HG03565 (cell line): ENCODE results near the gene TPPP3.

Experiments
- ATAC-seq: cut with Tn5 transposase; IDR thresholded peaks from one replicate; pipeline ENCODE4 v1.9.1; 2021; ENCODE audit warnings: mild to moderate bottlenecking, moderate library complexity; ENCODE audit not compliant: unreplicated experiment

Gene TPPP3

DNA sequence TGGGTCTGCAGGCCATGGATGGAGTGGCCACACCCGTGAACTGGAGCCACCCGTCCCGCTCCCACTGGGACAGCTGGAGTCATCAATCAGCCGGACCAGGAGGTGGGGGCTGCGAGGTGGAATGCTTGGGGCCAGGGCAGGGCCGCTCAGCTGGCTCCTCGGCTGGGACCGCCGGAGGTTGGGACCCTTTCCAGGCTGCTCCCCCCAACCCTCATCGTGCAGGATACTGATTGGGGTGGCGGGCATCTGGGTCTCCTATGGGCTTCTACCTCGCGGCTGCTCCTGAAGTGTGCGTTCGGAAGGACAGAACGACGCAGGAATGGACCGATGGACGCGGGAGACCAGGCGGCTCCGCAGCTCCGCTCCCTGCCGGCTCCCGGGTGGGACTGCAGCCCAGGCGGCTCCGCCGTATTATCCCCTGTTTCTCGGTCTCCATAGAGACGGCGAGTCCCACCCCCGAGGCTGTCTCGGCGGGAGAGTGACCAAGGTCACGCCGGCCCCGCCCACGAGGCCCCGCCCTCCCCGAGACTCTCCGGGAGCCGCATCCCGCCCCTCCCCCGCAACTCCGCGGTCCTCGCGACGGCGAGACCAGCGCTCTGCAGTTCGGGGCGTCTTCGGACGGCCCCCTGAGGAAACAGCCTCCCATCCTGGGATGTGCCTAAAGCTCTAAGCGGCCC is at the start of gene TPPP3:
TPPP3 (minus strand) TSS at position 388 of the 677 bp plus-strand sequence. CDS start 2,387 bp downstream, outside the sequence.
- ATAC-seq, result no peak

DNA sequence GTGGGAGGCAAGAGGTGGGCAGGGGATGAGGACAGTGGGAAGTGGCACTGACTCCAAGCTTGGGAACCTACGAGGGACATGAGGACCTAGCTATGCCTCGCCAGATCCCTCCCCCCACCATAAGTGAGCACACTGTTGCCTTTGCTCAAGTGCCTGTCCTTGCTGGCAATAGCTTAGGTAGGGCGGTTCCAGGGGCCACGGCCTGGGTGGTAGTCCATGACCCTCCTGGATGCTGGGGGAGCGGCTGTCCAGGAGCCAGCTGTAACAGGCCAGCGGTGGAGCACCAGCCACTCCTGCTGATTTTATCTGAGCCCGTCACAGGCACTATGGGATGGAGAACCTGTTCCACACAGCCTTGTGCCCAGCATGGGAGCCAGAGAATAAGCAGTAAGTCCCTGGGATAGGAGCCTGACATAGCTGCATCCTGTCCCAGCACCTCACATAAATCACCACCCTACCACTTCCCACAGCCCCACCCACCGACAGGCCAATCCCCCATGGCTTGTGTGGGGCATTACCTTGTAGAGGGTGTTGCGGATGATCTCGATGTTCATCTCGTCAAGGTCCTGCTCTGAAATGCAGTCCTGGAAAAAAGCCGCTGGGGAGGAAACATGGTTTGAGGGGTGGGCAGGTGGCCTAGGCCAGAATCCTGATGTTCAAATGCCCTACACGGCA is 49.4 kb upstream of the TPPP3 start:
- ATAC-seq, result no peak

DNA sequence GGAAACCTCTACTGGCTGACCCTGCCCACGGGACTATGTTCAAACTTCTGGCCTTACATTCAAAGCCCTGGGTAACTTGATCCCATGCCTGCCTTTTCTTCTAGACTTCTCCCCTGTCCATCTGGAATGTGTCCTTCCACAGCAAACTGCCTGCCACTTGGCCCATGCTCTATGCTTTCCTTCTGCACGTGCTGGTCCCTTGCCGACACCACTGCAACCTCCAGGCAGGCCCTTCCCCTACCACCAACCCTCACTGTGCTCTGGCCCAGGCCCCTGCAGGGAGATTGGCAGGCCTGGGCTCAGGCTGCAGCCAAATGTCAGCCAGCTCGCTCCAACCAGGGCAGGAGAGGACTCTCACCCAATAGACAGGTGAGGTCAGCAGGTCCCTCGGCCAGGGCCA is 48.6 kb upstream of the TPPP3 start:
- ATAC-seq, result no peak

DNA sequence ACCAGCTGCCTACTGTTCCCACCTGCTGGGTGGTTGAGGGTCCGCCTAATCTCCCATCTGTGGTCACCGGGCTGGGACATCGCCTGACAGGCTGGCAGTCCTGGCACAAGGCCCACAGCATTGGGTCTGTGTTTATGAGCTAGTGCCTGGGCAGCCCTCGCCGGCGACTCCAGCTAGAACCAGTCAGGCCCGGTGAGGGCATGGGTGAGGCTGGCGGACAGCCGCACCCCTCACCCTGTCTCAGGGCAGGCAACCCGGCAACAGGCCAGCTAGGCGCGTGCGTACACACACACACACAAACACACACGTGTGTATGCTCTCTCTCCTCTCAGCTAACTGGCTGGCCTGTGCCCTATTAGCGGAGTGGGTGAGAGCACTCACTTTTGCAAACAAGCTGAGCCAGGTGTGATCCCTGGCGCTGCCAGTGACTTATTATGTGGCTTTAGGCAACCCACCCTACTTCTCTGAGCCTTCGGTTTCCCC is 48.0 kb upstream of the TPPP3 start:
- no peak for ATAC-seq

DNA sequence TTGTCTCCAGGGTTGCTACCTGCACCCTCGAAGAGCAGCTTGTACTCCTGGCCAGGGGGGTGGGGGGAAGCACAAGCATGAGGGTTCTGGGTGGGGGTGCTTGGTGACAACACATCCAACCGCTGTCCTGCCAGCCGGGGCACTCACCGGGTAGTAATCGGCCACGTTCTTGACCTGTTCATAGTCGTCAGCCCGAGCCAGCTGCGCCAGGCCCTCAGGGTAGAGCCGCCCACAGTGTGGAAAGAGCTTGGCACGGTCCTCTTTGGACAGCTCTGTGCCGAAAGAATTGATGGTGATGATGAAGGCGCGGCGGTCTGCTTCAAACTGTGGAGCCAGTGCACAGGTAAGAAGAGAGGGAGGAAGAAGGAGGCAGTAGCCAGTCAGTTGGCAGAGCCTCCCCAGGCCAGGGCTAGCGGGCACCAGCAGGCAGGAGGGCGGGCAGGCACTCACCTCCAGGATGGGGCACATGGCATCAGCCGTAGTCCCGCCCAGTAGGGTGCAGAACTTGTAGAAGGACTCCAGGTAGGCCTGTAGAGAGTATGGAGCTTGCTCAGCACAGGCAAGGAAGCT is 45.6 kb upstream of the TPPP3 start:
- no peak for ATAC-seq

DNA sequence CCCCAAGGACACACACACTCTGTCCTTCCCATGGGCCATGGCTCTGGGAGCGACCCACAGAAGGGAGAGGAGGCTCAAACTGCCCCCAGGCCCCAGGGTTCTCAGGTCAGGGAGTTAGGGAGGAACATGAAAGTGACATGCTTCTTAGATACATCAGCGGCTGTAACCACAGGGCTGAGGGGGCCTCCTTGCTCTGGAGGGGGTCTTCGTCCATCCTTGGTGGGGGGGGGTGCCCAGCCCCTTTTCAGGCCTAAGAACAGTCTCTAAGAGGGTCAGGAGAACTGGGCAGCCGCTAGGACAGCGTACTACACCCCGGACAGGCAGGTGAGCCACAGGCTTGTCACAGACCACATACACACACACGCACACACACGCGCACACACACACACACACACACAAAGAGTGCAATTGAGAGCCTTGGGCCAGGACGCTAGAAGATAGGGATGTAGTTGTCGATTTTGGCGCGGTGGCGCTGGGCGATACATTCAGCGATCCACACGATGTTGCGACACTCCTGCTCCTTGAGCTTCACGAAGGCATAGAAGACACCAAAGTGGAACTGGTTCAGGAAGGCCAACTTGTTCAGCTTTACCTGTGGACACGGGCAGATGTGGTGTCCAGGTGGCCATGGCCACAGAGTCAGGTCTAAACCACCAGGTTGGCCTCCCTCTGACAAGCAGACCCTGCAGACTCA is 44.9 kb upstream of the TPPP3 start:
- no peak for ATAC-seq

DNA sequence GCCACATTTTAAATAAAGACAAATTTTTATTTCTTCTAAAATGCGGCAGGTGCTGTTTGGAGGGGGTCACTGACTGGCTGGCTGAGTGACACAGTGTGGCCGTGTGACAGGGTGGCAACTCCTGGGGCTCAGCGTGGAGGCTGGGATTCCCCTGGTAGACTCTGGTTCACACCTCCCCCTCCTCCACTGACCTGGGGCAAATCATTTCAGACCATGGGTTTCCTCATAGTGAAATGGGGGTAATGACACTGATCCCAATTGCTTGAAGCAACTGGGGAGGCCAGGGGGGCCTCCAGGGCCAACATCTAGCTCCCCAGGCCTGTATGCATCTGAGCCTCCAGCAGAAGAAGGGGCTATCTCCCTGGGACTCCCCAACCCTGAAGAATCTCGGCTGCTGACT is 44.2 kb upstream of the TPPP3 start:
- no peak for ATAC-seq

DNA sequence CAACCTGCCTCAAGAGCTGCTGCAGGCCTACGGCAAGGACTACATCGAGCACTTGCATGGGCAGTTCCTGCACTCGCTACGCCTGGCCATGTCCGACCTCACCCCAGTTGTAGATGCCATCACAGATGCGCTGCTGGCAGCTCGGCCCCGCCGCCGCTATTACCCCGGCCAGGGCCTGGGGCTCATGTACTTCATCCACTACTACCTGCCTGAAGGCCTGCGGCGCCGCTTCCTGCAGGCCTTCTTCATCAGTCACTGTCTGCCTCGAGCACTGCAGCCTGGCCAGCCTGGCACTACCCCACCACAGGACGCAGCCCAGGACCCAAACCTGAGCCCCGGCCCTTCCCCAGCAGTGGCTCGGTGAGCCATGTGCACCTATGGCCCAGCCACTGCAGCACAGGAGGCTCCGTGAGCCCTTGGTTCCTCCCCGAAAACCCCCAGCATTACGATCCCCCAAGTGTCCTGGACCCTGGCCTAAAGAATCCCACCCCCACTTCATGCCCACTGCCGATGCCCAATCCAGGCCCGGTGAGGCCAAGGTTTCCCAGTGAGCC is 43.4 kb upstream of the TPPP3 start:
- ATAC-seq, result no peak

DNA sequence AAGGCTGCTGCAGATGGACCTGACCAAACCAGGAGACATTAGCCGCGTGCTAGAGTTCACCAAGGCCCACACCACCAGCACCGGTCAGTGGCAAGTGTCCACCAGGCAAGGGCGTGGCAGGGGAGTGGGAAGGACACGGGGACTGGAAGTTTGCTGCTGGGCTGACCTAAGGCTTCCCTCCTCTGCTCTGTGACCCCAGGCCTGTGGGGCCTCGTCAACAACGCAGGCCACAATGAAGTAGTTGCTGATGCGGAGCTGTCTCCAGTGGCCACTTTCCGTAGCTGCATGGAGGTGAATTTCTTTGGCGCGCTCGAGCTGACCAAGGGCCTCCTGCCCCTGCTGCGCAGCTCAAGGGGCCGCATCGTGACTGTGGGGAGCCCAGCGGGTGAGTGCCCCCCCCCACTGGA is 42.5 kb upstream of the TPPP3 start:
- ATAC-seq, result no peak

DNA sequence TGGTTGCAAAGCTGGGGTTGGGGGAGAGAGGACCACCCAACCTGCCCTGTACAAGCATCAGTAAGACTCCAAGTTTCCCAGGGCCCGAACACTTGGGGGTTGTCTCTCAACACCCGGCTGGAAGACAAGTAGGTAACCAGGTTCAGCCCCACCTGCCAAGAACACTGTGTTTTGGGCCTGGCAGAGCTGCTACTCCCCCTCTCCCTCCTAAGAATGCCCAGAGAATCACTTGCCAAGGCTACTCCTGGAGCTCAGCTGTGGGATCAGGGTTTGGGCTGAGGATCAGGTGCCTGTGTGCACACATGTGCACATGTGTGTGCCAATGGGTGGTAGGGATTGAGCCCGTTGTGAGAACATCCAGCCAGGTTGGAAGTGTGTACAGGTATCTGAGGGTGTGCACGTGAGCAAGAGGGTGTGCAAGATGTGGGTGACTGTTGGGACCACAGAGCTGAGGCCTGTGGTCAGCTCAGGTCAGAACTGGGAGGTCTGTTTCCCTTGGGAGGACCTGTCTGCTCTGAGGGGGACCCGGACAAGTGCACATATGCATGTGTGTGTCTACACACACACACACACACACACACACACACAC is 39.9 kb upstream of the TPPP3 start:
- no peak for ATAC-seq

DNA sequence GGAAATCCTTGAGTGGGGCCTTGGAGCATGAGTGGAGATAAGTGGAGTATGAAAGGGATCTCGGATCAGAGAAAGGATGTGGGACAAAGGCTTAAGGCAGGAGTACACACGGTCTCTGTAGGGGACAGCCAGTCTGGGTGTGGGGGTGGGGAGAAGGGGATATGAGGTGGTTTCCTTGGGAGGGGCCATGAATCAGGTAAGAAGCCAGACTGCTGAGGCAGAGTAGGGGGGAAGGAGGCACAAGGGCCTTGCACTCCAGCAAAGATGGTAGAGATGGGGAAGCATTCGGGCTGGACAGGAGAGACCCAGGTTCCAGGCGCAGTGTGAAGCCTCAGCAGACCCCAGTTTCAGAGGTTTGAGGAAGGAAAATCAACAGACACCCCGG is 39.2 kb upstream of the TPPP3 start:
- no peak for ATAC-seq

DNA sequence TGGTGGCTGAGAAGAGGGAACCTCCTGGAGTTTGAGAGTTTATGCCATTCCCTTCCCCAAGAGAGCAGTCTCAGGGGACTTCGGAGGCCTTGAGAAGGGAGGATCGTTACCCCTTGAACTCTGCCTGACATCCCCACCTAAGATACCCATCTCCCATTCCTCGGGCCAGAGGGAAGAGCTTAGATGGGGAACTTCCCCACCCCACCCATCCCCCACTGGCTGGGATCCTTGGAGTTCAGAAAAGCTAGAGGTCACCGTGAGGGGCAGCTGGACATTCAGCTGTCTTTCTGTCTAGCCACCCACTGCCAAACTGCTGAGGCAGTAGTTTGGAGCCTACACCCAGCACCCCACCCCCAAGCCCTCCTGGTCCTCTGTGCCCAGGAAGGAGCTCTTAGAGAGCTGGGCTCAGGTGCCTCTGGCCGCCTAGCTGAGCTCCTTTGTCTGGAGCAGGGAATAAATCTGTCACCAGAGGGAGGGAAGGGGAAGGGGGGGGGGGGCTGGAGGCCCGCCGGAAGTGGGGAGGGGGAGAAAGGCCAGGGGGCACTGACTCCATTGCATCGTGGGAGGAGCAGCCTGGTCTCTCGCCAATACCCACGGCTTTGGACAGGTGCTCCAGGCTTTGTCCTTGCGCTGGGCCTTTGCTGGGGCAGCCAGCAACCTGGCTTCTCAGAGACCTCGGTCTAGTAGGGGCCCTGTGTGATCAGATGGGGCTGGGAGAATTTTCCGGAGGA is 38.6 kb upstream of the TPPP3 start:
- no peak for ATAC-seq

DNA sequence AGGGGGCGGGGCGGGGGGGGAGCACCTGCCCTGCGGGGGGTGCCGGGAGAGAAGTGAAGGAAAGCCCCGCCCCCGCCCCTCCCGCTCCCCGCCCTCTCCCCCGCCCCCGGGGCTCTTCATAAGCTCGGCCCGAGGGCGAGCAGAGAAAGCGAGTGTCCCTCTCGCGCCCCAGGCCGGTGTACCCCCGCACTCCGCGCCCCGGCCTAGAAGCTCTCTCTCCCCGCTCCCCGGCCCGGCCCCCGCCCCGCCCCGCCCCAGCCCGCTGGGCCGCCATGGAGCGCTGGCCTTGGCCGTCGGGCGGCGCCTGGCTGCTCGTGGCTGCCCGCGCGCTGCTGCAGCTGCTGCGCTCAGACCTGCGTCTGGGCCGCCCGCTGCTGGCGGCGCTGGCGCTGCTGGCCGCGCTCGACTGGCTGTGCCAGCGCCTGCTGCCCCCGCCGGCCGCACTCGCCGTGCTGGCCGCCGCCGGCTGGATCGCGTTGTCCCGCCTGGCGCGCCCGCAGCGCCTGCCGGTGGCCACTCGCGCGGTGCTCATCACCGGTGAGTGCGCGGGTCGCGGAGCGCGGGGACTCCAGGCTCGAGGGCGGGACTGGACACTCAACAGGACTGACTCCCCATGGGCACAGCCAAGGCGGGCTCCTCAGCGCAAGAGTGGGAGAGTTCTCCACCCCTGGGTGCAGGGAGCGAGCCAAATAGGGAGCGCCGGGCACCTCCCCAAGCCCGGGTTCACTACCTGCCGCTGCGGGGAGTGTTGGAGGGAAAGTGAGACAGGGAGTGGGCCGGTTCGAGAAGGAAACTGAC is 37.9 kb upstream of the TPPP3 start, which contains the start of gene HSD11B2:
HSD11B2 (plus strand) TSS at position 145 of the 798 bp plus-strand sequence; CDS start at position 273, 128 bp downstream.
- ATAC-seq, result no peak

DNA sequence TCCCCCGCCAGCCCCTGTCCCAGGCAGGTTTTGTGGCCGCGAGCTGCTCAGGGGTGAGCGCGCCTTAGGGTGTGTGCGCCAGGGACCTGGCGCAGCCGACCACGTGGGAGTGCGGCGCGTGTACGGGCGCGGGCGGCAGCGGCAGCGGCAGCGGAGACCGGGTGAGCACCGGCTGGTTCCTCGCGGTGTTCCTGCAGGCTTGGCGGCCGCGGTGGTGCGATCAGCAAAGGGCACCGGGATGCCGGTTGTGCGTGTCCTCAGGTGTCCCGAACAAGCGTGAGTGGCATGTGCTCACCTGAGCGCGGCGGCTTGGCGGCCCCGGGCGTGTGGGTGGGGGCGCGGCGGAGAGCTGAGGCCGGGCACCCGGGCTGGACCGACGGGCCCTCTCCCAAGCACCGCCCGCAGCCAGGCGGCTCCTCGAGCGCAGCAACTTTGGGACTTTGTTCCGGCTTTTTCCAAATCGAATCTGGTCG is 37.2 kb upstream of the TPPP3 start:
- ATAC-seq, result no peak

DNA sequence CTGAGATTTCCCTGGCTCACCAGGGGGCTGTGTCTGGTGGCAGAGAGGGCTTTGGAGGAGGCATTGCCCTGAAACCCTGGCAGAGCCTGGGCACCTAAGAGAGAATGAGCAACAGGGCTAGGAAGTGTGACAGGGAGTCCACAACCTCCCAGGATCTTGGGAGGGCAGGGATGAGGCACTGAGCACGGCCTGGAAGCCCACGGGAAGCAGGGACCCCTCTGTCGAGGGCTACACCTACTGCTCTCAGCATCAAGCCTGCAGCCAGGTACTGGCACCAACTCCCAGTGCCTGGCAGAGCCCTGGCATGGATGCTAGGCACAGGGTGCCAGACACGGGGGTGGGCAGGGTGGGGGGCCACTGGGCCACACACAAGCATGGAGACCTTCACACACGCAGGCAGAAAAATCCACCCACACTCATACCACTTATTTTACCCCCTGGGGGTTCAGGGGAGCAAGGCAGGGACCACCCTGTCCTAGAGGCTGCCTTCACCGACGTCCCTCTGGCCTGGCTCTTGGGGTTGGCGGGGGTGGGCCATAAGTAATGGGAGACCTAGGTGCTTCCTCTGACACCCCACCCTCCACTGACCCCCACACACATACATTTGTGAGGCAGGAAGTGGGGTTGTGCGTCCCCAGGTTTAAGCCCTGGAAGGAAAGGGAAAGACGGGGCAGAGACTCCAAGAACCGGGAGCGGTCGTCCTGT is 36.7 kb upstream of the TPPP3 start:
- ATAC-seq, result no peak

DNA sequence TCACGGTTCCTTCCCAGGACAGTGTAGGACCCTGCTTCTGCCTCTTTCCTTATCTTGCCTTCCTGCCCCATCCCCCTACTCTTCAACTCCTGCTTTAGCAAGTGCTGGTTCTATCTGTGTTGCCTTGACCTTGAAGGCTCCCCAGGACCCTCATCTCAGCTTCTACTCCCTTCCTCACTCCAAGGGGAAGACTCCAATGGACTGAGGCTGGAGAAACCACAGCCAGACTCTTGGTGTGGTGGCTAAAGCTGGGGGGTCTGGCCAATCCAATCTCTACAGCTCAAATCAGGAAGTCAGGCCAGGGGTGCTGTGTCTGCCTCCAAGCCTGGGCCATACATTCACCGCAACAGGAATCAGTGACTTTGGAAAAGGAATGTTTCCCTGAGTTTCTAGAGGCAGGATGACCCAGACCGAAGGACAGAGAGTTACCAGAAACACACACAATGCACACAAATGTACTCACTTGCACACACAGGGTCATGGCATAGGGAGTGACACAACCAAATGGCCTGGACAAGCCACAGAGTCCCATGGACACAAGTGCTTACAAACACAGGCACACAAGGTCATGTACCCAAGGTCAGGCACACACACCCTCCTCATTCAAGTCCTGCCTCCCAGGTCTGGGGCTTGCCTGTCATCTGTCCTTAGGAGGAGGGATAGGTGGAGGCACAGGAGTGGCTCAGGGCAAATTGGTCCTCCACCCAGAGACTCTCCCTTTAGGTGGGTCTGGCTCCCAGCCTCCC is 35.9 kb upstream of the TPPP3 start:
- ATAC-seq, result no peak

DNA sequence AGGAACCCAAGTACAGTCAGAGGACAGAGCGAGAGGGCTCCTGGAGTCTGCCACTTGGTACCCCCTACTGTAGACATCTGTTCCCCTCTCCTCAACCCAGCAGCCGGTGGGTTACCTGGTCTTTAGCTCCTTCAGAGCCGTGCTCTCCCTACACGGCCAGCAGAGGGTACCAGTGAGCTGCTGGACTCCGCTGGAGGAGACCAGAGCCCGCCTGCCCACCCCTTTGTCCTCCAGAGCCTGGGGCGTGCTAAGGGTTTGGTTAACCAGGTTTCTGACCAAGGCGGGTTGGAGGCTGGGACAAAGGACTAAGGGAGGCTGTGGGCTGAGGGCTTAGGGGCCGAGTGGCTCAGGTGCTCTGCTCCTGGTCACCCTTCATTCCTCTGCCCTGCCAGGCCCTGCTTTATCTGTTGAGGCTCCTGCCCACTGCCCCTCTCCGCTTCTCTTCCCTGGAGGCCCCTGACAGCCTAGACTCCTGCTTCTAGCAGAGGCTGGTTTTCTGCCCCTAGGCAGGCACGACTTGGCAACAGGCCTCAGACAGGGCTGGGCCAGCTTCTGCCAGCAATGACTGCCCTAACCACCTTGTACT is 34.9 kb upstream of the TPPP3 start:
- no peak for ATAC-seq

DNA sequence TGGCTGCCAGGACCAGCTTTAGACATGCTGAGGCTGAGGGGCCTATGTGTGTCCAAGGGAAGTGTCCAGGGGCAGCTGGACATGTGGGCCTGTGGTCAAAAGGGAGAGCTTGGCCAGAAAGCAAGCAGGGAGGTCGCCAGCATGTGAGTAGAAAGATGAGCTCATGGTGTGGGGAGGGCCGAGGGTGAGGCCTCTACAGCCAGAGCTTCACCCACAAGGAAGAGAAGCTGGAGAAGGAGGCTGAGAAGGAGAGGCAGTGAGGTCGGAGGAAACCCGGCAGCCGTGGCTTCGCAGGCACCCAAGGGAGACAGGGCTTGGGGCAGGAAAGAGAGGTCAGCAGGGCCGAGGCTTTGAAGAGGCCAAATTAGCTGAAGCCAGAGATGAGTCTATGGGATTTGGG is 33.7 kb upstream of the TPPP3 start:
- no peak for ATAC-seq
